HCT116 (cell line): Measurements from ENCODE around the gene DOK5. TPM values are rescaled to one million over a fixed set of nuclear protein-coding genes. Genes with fewer than 3 reads are reported as not detected.

ENCODE experiments used
- ATAC-seq: fragments of 200-7000 bp; cut with Tn5 transposase; 2 replicates; pipeline ENCODE4 v1.9.1; 2020; ENCODE audit warnings: mild to moderate bottlenecking, moderate library complexity
- BruUV-seq: library from RNA; stranded (reverse); fragments of 400-500 nt; replicated peaks from 2 replicates; lab custom pipeline; 2021; lab: Mats Ljungman, UMichigan
- CTCF ChIA-PET: fragments of 300-600 bp; sonication (Branson Sonifier 250); formaldehyde crosslinking; loops from one replicate; lab custom pipeline; 2021; ENCODE audit warnings: antibody characterized with exemption; lab: Charles Lee
- POLR2A ChIA-PET: fragments of 300-600, 350-600 bp; sonication (Branson Sonifier 250); formaldehyde crosslinking; loops from one replicate; lab custom pipeline; 2021; ENCODE audit warnings: antibody characterized with exemption; lab: Charles Lee
- RAD21 ChIA-PET, 2 experiments: fragments of 300-600 bp; sonication (Branson Sonifier 250); formaldehyde crosslinking; loops; one replicate each; lab custom pipeline; 2023; ENCODE audit warnings: low total read pairs in 2 of 2; ENCODE audit not compliant: uncharacterized antibody in 2 of 2, unreplicated experiment in 2 of 2, low non-redundant PET in 1 of 2; lab: Charles Lee
- DNase-seq: peaks from one replicate; pipeline ENCODE4 v3.0.0-alpha.2; 2010; ENCODE audit warnings: low read depth, low spot score
- H2AFZ ChIP-seq: fragments of 200-600 bp; shearing (Covaris generic), sonication (generic); 2 replicates; pipeline ENCODE4 v1.6.1; 2017; ENCODE audit warnings: low read depth, mixed run types, mixed read lengths, antibody characterized with exemption, low read length; ENCODE audit not compliant: poor library complexity, severe bottlenecking
- H3K27ac ChIP-seq: 2 replicates; pipeline ENCODE4 v1.5.1; 2012; ENCODE audit warnings: low read depth, low read length
- H3K27me3 ChIP-seq: fragments of 200-600 bp; sonication (generic); 2 replicates; pipeline ENCODE4 v1.6.1; 2016; ENCODE audit warnings: mixed run types, low read length, mixed read lengths; ENCODE audit not compliant: insufficient read depth
- H3K36me3 ChIP-seq, 2 experiments: fragments of 200-500 bp in 1 of 2; fragments of 200-600 bp in 1 of 2; sonication (Bioruptor generic) in 1 of 2; sonication (generic) in 1 of 2; 2 replicates each; pipeline versions ENCODE4 v1.5.1 to v1.6.1; 2014 to 2016; ENCODE audit warnings: low read length in 2 of 2, inconsistent platforms in 1 of 2, mixed read lengths in 1 of 2, mixed run types in 1 of 2; ENCODE audit not compliant: insufficient read depth in 2 of 2, control insufficient read depth in 1 of 2
- H3K4me1 ChIP-seq, 2 experiments: fragments of 200-600 bp in 1 of 2; sonication (generic) in 1 of 2; 2 replicates each; pipeline versions ENCODE4 v1.5.1 to v1.6.1; 2012 to 2017; ENCODE audit warnings: low read length in 2 of 2, inconsistent platforms in 1 of 2, mild to moderate bottlenecking in 1 of 2, mixed read lengths in 1 of 2, mixed run types in 1 of 2, moderate library complexity in 1 of 2; ENCODE audit not compliant: insufficient read depth in 2 of 2, control insufficient read depth in 1 of 2
- H3K4me2 ChIP-seq: fragments of 200-600 bp; sonication (generic); 2 replicates; pipeline ENCODE4 v1.6.1; 2017; ENCODE audit warnings: mixed run types, low read length, mixed read lengths
- H3K4me3 ChIP-seq, 2 experiments: fragments of 200-600 bp in 1 of 2; sonication (generic) in 1 of 2; replicated peaks in 1 of 2; 2 replicates each; pipeline ENCODE4 v1.5.1; 2011 to 2016; ENCODE audit warnings: low read length in 2 of 2, control low read depth in 1 of 2, low read depth in 1 of 2, mild to moderate bottlenecking in 1 of 2, mixed read lengths in 1 of 2, mixed run types in 1 of 2
- H3K79me2 ChIP-seq: fragments of 200-600 bp; sonication (generic); 2 replicates; pipeline ENCODE4 v1.6.1; 2017; ENCODE audit warnings: mild to moderate bottlenecking, mixed run types, low read length, moderate library complexity, mixed read lengths; ENCODE audit not compliant: insufficient read depth
- H3K9ac ChIP-seq: fragments of 200-600 bp; sonication (generic); 2 replicates; pipeline ENCODE4 v1.6.1; 2016; ENCODE audit warnings: low read length, mixed read lengths
- H3K9me2 ChIP-seq: fragments of 200-600 bp; sonication (generic), shearing (Covaris generic); 2 replicates; pipeline ENCODE4 v1.6.1; 2017; ENCODE audit warnings: mixed run types, mild to moderate bottlenecking, moderate library complexity; ENCODE audit not compliant: insufficient read depth
- H3K9me3 ChIP-seq, 2 experiments: fragments of 200-500 bp in 1 of 2; fragments of 200-600 bp in 1 of 2; sonication (Bioruptor generic) in 1 of 2; sonication (generic) in 1 of 2; 2 replicates each; pipeline ENCODE4 v1.6.1; 2014 to 2017; ENCODE audit warnings: low read length in 2 of 2, mixed read lengths in 2 of 2, inconsistent platforms in 1 of 2, low read depth in 1 of 2, mild to moderate bottlenecking in 1 of 2, mixed run types in 1 of 2, moderate library complexity in 1 of 2; ENCODE audit not compliant: control insufficient read depth in 1 of 2, insufficient read depth in 1 of 2
- H4K20me1 ChIP-seq: fragments of 200-600 bp; sonication (generic), shearing (Covaris generic); 2 replicates; pipeline ENCODE4 v1.6.1; 2017; ENCODE audit warnings: mixed run types, mild to moderate bottlenecking, moderate library complexity; ENCODE audit not compliant: insufficient read depth
- CEBPB ChIP-seq: IDR thresholded peaks from 2 replicates; pipeline ENCODE4 v1.6.1; 2012; ENCODE audit warnings: low read depth
- CTCF ChIP-seq, 3 experiments: fragments of 200-600 bp in 1 of 3; sonication (generic) in 1 of 3; IDR thresholded peaks in 2 of 3; conservative IDR thresholded peaks in 1 of 3; 2 replicates each; pipeline ENCODE4 v1.5.1; 2012 to 2017; ENCODE audit warnings: low read depth in 2 of 3, low read length in 2 of 3, antibody characterized with exemption in 1 of 3, borderline replicate concordance in 1 of 3, control low read depth in 1 of 3, mild to moderate bottlenecking in 1 of 3, mixed read lengths in 1 of 3, mixed run types in 1 of 3, moderate library complexity in 1 of 3; ENCODE audit not compliant: insufficient read depth in 1 of 3
- EGR1 ChIP-seq: IDR thresholded peaks from 2 replicates; pipeline ENCODE4 v1.6.1; 2012; ENCODE audit warnings: low read depth
- EZH2phosphoT487 ChIP-seq: fragments of 200-600 bp; IDR thresholded peaks from 2 replicates; pipeline ENCODE4 v1.6.1; 2018; ENCODE audit warnings: antibody characterized with exemption, borderline replicate concordance
- FOSL1 ChIP-seq: IDR thresholded peaks from 2 replicates; pipeline ENCODE4 v1.6.1; 2012; ENCODE audit warnings: low read depth
- JUND ChIP-seq: IDR thresholded peaks from 2 replicates; pipeline ENCODE4 v1.6.1; 2012
- MAX ChIP-seq: IDR thresholded peaks from 2 replicates; pipeline ENCODE4 v1.6.1; 2012
- POLR2AphosphoS5 ChIP-seq: IDR thresholded peaks from 2 replicates; pipeline ENCODE4 v1.6.1; 2011; ENCODE audit warnings: mild to moderate bottlenecking, low read depth, low read length, moderate library complexity
- RAD21 ChIP-seq: IDR thresholded peaks from 2 replicates; pipeline ENCODE4 v1.6.1; 2012; ENCODE audit warnings: low read depth, mild to moderate bottlenecking
- SIN3A ChIP-seq: IDR thresholded peaks from 2 replicates; pipeline ENCODE4 v1.6.1; 2012; ENCODE audit warnings: low read depth
- SRF ChIP-seq: IDR thresholded peaks from 2 replicates; pipeline ENCODE4 v1.6.1; 2012; ENCODE audit warnings: low read depth
- TCF7L2 ChIP-seq: IDR thresholded peaks from 2 replicates; pipeline ENCODE4 v1.7.0; 2011; ENCODE audit warnings: borderline replicate concordance, inconsistent platforms; ENCODE audit not compliant: insufficient read depth, insufficient read length; ENCODE audit errors: extremely low read depth
- YY1 ChIP-seq: IDR thresholded peaks from 2 replicates; pipeline ENCODE4 v1.6.1; 2011; ENCODE audit warnings: low read length, low read depth, moderate library complexity, mild to moderate bottlenecking; ENCODE audit not compliant: insufficient replicate concordance; ENCODE audit errors: extremely low read depth
- ZFX ChIP-seq: fragments of 450-650 bp; IDR thresholded peaks from 2 replicates; pipeline ENCODE4 v1.6.1; 2017
- intact Hi-C: fragments of 100-400 bp; cut with micrococcal nuclease; formaldehyde crosslinking; loops from 2 replicates; pipeline ENCODE4 v1.10.0; 2022
- total RNA-seq: library from RNA; stranded (reverse); gene quantifications from one replicate; pipeline ENCODE4 v1.2.1, GENCODE V29; 2021; ENCODE audit not compliant: unreplicated experiment
- TF ChIP-seq, protein P1 (sequence below): IDR thresholded peaks from 2 replicates; pipeline ENCODE4 v1.6.1; 2011; ENCODE audit warnings: mild to moderate bottlenecking, low read length, moderate library complexity; ENCODE audit not compliant: insufficient replicate concordance; ENCODE audit errors: extremely low read depth
- TF ChIP-seq, protein P2 (sequence below): IDR thresholded peaks from 2 replicates; pipeline ENCODE4 v1.6.1; 2012; ENCODE audit warnings: low read depth
- TF ChIP-seq, protein P3 (sequence below): IDR thresholded peaks from 2 replicates; pipeline ENCODE4 v1.6.1; 2012

DOK5 gene
- total RNA-seq, 1 experiment from 2014 or later, result not detected

DNA sequence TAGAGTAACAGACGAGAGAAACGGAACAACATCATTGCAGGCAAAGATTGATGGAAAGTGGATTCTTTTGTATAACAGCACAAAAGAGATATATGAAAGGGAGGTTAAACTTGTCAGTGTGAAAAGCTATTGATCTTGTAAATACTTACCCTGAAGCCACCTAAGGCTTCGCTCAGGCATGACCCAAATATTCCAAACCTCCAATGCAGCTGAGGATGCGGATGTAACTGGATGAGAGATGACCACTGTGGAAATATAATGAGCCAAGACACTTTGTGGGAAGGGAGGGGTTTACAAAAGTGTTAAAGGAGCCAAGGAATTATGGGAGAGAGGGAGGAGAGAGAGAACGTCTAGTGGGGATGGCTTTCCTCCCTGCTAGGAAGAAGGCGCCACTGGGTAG lies 112.0 kb downstream of the DOK5 start:
- Histone ChIP-seq H2AFZ (no peak overlapping the region), H3K9ac (no peak overlapping the region), H3K9me2 (0 out of 2 replicates have a peak, but pooled peaks cover 2% of the 10 kb centered on the region), H4K20me1 (no peaks in the 10 kb centered on the region), H3K27ac (no peak overlapping the region), H3K4me3 (no peak overlapping the region), H3K36me3 (no peaks in the 10 kb centered on the region), H3K4me2 (no peak overlapping the region), H3K4me1 (no peaks in the 10 kb centered on the region), H3K27me3 (no peaks in the 10 kb centered on the region; the same call in 1 of the 2 replicates), H3K9me3 (no peaks in the 10 kb centered on the region; a peak in 1 of 4 replicates), H3K79me2 (no peaks in the 10 kb centered on the region)
- POLR2A ChIA-PET, result no interaction called here
- ATAC-seq (no peak), DNase-seq (no peak)
- intact Hi-C loops, result no loop called here
- CTCF ChIA-PET, result no interaction called here
- BruUV-seq, result no TSS peak
- RAD21 ChIA-PET, result no interaction called here
- TF ChIP-seq POLR2AphosphoS5 (no peak), SIN3A (no peak), MAX (no peak), TCF7L2 (no peak), SRF (no peak), EGR1 (no peak), YY1 (no peak), ZFX (no peak), EZH2phosphoT487 (no peak), RAD21 (no peak), CTCF (IDR thresholded peaks at IDR 0.05 in 2 of 3, conservative IDR thresholded peaks at IDR 0.05 in 1 of 3; ENCODE audit: borderline replicate concordance in 1 of 3, insufficient read depth in 1 of 3, low read depth in 2 of 3, low read length in 2 of 3) (no peak), JUND (no peak), FOSL1 (no peak), CEBPB (no peak)
- TF ChIP-seq, protein P1, sequence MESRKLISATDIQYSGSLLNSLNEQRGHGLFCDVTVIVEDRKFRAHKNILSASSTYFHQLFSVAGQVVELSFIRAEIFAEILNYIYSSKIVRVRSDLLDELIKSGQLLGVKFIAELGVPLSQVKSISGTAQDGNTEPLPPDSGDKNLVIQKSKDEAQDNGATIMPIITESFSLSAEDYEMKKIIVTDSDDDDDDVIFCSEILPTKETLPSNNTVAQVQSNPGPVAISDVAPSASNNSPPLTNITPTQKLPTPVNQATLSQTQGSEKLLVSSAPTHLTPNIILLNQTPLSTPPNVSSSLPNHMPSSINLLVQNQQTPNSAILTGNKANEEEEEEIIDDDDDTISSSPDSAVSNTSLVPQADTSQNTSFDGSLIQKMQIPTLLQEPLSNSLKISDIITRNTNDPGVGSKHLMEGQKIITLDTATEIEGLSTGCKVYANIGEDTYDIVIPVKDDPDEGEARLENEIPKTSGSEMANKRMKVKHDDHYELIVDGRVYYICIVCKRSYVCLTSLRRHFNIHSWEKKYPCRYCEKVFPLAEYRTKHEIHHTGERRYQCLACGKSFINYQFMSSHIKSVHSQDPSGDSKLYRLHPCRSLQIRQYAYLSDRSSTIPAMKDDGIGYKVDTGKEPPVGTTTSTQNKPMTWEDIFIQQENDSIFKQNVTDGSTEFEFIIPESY, result no peak
- TF ChIP-seq, protein P2, sequence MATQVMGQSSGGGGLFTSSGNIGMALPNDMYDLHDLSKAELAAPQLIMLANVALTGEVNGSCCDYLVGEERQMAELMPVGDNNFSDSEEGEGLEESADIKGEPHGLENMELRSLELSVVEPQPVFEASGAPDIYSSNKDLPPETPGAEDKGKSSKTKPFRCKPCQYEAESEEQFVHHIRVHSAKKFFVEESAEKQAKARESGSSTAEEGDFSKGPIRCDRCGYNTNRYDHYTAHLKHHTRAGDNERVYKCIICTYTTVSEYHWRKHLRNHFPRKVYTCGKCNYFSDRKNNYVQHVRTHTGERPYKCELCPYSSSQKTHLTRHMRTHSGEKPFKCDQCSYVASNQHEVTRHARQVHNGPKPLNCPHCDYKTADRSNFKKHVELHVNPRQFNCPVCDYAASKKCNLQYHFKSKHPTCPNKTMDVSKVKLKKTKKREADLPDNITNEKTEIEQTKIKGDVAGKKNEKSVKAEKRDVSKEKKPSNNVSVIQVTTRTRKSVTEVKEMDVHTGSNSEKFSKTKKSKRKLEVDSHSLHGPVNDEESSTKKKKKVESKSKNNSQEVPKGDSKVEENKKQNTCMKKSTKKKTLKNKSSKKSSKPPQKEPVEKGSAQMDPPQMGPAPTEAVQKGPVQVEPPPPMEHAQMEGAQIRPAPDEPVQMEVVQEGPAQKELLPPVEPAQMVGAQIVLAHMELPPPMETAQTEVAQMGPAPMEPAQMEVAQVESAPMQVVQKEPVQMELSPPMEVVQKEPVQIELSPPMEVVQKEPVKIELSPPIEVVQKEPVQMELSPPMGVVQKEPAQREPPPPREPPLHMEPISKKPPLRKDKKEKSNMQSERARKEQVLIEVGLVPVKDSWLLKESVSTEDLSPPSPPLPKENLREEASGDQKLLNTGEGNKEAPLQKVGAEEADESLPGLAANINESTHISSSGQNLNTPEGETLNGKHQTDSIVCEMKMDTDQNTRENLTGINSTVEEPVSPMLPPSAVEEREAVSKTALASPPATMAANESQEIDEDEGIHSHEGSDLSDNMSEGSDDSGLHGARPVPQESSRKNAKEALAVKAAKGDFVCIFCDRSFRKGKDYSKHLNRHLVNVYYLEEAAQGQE, result no peak
- TF ChIP-seq, protein P3, sequence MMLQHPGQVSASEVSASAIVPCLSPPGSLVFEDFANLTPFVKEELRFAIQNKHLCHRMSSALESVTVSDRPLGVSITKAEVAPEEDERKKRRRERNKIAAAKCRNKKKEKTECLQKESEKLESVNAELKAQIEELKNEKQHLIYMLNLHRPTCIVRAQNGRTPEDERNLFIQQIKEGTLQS, result no peak
